ENCODE results near the gene SCARF1. TPM values are rescaled to one million over a fixed set of nuclear protein-coding genes. Genes with fewer than 3 reads are reported as not detected.
A peak's percentile ranks its signal among the peaks of the same experiment; 100 is the strongest.

SCARF1 gene
- total RNA-seq, 1 donor from 2014 or later: 101 TPM

DNA sequence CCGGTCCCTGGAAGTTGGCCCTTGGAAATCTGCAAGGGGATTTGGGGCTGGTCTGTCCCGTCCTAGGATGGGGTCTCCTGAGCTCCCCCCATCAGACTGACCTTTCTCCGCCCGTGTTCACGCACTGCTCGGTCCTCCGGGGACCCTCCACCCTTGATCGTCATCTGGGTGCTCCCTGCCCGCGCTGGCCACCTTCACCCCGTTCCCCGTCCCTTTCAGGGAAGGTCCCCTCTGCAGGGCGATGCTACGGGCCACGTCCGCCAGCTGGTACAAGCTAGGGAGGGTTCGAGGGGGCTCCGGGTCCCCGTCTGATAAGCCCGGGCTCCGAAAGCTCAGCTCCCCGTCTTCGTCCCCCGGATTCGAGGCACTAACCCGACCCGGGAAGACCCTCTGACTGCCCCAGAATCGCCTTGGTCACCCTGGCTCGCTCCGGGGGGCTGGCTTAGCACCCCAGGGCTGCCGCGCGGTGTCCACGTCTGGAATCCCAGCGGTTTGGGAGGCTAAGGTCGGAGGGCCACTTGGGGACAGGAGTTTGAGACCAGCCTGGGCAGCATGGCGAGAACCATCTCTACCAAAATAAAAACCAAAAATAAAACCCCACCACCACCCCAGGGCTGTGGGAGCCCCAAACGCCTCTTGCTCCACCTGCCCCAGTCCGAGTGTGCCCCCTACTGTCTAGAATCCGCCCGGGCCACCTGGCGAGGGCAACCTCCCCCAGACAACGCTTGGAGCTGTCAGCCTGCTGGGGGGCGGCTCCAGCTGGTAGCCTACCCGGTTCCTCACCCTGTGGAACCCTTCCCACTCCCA, 15.8 kb downstream of the SCARF1 start:
- no peak for DNase-seq (ENCODE audit: low read depth, low spot score)

DNA sequence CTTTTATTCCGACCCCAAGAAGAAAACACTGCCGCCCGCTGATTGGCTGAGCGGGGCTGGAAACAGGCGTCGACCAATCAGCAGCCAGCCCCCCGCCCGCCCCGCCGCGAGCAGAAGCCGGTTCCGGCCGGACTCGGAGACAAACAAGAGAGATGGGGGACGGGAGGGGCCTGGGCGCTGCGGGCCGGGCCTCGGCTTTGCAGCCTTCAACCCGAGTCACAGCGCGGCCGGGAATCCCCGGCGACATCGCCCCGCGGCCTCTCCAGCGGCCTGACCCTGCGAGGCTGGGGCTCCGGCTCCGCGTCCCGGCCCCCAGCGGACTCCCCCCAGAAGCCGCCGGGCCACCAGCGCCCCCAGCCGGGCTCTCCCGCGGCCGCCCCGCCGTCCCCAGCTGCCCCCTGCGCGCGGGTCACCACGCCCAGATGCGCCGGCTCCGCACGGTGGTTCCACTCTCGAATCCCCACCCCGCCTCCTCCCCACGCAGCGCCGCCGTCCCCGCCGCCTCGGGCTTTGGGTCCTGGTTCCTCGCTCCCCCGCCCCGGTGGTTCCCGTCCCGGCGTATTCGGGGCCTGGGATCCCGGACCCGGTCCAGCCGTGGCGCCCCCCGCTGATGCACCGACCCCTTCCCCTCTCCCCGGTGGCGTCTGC, 16.6 kb downstream of the SCARF1 start:
- peak; percentile 79 for DNase-seq (ENCODE audit: low read depth, low spot score)

DNA sequence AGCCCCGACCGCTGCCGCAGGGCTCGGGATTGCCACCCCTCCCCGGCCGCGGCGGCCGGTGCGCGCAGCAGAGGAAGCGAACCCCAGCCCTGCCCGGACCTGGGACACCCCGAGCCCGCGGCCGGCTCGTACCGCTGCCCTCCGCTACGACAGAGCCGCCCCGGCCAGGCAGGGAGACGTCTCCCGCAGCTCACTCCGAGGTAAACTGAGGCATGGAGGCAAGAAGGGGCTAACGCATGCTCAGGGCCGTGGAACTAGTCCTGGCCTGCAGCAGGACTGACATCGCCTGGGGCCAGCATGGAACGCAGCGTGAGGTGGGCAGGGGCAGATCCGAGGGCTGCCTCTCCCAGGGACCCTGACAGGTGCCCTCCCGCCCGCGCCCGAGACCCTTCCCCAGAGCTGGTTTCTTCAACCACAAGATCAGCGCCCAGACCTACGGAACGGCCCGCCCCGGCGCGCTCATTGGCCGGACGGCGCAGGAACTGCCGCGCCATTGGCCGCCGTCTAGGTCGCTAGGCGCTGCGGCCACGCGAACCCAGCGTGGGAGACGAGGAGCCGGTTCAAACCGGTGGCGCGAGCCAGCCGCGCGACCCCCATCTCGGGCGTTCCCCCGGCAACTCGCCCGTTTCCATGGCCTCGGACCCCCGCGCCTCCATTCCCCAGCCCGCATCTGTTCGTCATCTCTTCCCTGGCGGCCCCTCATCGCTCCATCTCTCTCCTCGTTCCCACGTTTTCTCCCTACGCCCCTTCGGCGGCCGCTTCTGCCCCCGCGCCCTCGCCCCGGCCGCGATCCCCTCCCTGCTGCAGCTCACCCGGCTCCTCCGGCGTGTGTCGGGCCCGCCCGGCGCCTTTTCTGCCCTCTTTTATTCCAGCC, 17.3 kb downstream of the SCARF1 start, which contains the start of gene SLC43A2:
TSS of gene SLC43A2 (minus strand) at position 853 of the 874 bp plus-strand sequence. CDS start 960 bp downstream, outside the sequence.
- DNase-seq (ENCODE audit: low read depth, low spot score): no peak

DNA sequence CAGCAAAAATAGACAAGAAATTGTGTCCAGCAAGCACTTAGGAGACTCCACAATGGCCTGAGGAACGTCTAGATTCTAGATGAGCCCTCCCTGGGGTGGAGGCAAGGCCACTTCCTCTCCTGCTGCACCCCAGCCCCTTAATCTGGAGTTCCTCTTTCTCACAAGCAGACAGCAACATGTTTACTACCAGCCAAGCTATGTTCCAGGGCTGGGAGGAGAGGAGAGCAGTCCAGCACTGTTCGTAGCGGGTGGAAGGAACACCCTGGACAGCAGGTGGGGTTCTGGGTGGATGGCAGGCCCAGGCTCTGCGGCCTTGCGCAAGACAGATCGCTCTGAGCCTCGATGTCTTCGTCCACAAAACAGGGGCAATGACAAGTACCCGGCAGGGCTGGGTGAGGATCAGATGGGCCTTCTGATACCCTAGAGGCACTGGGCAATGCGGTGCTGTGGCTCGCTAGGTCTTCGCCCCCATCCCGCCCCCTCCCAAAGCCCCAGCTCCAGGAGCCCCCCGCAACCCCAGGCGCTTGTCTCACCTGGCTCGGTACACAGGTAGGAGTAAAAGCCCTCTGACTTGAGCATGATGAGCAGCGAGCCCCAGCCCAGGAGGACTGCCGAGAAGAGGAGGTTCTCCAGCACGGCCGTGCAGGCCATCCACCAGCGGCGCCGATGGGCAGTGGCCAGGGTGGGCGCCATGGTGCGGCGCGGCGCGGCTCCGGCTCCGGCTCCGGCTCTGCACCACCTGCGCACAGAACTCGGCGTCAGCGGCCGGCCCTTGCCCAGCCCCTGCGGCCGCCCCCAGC, 18.1 kb downstream of the SCARF1 start:
- DNase-seq (ENCODE audit: low read depth, low spot score): no peak

GRCh38 chr17:1626333-1626732, 19.2 kb downstream of the SCARF1 start:
- no peak for DNase-seq (ENCODE audit: low read depth, low spot score)

GRCh38 chr17:1625581-1625980, 20.0 kb downstream of the SCARF1 start:
- no peak for DNase-seq (ENCODE audit: low read depth, low spot score)

GRCh38 chr17:1625053-1625452, 20.5 kb downstream of the SCARF1 start:
- DNase-seq (ENCODE audit: low read depth, low spot score): no peak

DNA sequence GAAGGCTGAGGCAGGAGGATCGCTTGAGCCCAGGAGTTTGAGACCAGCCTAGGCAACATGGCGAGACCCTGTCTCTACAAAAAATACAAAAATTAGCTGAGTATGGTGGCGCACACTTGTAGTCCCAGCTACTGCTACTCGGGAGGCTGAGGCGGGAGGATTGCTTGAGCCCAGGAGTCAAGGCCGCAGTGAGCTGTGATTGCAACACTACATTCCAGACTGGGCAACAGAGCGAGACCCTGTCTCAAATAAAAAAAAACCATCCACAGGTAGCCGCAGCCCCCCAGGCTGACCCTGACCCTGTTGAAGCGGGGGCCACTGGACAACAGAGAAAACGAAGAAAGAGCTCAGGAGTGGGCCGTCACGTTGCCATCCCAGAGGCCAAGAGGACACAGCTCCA, 20.9 kb downstream of the SCARF1 start:
- DNase-seq (ENCODE audit: low read depth, low spot score): no peak

DNA sequence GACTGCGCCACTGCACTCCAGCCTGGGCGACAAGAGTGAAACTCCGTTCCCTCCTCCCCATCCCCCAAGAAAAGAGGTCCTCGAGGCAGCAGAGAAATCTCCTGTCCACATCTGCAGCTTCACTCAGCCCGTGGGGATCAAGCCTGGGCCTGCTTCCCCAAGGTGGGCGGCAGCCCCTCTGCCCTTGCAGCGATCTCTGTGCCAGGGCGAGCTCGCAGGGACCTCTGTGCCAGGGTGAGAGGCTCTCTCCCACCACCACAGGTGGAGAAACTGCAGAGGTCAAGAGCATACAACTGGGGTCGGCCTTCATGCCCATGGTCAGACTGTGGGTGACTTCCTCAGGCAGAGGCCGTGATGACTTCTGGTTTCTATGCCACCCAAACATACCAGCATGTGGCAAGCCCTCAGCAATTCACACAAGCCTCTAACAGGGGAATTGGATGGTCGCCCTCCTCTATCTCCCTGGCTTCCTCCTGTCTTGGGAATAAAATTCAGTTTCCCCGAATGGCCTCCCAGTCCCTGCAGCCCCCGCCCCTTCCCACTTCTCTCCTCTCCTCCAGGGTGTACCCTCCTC, 22.4 kb downstream of the SCARF1 start:
- DNase-seq (ENCODE audit: low read depth, low spot score): no peak

DNA sequence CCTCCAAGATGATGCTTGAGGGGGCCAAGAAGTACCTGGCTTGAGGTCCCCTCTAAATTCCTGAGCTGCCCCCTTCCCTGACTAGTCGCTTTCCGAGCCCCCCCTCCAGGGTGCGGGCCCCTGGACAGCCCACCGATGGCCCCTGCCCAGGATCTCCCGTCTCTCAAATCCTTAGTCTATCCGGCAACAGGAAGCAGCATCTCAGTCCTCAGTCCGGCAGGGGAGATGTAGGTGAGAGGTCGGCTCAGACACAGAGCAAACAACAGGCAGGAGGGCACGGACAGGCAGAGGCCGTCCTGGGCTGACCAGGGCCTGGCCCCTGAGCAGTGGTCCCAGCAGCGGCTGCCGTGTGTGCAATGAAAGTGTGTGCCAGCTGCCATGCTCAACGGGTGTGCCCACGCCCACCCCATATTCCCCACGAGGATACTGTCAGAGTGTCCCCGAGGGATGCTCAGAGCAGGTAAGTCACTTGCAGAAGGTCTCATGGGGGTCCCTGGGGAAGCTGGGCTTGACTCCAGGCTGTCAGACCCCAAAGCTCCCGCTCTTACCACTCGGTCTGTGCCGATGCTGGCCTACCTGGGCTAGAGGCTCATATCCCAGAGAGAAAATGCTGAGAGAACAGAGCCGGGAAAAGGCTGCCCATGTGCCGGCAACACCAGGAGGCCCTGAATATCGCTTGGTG, 24.1 kb downstream of the SCARF1 start:
- no peak for DNase-seq (ENCODE audit: low read depth, low spot score)

- DNase-seq (ENCODE audit: low read depth, low spot score): no peak
Measured at GRCh38 chr17:1620486-1620885, 25.0 kb downstream of the SCARF1 start.

GRCh38 chr17:1617620-1618174, 27.8 kb downstream of the SCARF1 start:
- peak; percentile 75 for DNase-seq (ENCODE audit: low read depth, low spot score)

- no peak for DNase-seq (ENCODE audit: low read depth, low spot score)
Measured at GRCh38 chr17:1616101-1616500, 29.4 kb downstream of the SCARF1 start.

- no peak for DNase-seq (ENCODE audit: low read depth, low spot score)
Measured at GRCh38 chr17:1612400-1612799, 33.1 kb downstream of the SCARF1 start.

GRCh38 chr17:1611715-1612114, 33.8 kb downstream of the SCARF1 start:
- no peak for DNase-seq (ENCODE audit: low read depth, low spot score)

DNA sequence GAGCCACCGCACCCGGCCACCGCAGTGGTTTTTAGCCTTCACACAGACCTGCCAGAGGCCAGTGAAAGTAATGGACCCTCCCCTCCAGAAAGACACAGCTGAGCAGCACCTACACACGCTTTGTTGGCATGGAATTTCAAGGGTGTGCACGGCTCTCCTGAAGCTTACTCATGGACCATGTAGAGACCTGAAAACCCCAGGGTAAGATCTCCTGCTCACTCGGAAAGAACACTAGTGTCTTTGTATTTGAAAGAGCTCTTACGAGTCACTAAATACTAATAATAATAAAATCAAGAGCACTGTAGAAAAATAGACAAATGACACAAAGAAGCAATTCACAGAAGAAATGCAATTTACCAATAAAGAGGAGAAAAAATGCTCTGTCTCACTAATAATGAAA, 36.9 kb downstream of the SCARF1 start:
- no peak for DNase-seq (ENCODE audit: low read depth, low spot score)

DNA sequence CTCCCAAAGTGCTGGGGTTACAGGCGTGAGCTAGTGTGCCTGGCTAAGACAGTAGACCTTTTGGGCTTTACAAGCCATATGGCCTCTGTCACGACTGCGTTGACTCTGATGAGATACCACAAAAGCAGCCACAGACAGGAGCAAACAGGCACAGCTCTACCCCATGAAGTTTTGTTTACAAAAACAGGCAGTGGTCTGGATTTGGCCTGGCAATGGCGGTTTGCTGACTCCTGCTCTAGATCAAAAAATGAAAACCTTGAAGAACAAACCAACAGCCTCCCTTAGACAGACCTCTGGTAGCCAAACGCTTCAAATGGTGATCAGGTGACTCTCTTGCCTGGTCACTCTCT, 37.6 kb downstream of the SCARF1 start:
- no peak for DNase-seq (ENCODE audit: low read depth, low spot score)

DNA sequence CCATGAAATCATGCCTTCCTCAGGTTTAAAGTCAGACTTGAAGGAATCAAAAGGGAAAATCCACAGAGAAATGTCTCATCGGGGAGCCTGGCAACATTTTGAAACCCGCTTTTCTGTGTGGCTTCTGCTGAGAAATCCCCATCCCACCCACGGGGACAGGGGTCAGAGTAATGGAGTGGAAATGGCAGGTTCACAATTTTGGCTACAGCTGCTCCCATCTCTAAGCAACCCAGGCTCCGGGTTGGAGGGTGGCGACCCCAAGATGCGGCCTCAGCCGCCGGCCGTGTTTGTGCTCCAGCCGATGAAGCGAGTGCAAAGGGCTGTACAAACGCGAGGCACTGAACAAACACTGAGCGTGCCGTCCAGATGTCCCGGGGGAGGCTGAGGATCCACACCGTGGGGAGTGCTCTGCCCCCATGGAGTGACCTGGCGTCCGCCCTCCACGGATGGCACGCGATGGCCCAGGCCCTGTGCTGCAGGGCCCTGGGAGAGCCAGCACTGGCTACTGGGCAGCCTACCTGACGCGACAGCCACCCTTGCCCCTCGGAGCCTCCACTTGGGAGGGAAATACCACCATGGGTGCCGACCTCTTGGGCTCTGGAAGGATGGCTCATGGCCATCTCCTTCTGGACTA, 39.1 kb downstream of the SCARF1 start:
- DNase-seq (ENCODE audit: low read depth, low spot score): no peak

DNA sequence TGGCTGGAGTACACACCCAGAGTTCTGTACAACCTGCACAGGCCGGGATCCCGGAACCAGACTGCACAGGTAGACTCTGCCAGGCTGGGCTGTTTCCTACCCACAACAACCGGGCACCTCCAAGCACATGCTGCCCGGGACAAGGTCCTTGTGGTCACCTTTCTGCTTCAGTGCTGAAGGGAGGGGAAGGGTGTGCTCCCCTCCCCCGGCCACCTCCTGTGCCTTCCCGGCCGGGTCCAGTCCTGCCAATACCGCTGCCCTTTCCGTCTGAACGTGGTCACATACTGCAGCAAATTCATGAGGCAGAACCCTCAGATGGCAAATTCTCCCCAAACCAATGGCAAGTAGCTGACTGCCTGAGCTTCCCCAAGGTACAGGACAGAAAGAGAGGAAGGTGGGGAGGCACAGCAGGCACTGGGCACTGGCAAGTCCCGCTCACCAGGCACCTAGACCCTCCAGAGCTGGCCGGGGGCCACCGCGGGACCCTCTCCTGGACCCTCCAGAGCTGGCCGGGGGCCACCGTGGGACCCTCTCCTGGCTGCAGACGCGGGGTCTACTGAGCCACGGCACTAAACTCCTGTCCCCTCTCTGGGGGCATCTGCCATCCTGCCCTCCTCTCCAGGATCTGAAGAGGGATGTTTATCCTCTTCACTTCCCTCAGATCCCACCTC, 39.7 kb downstream of the SCARF1 start:
- DNase-seq (ENCODE audit: low read depth, low spot score): no peak

Measured in pulmonary artery endothelial cell (primary cell).